ENCODE data around the gene TMEM184A.
"Not testable (repeated sequence)": the region's sequence is repeated elsewhere in the genome, so short reads cannot be mapped to it uniquely, and the experiment has no call there.

TMEM184A gene

DNA sequence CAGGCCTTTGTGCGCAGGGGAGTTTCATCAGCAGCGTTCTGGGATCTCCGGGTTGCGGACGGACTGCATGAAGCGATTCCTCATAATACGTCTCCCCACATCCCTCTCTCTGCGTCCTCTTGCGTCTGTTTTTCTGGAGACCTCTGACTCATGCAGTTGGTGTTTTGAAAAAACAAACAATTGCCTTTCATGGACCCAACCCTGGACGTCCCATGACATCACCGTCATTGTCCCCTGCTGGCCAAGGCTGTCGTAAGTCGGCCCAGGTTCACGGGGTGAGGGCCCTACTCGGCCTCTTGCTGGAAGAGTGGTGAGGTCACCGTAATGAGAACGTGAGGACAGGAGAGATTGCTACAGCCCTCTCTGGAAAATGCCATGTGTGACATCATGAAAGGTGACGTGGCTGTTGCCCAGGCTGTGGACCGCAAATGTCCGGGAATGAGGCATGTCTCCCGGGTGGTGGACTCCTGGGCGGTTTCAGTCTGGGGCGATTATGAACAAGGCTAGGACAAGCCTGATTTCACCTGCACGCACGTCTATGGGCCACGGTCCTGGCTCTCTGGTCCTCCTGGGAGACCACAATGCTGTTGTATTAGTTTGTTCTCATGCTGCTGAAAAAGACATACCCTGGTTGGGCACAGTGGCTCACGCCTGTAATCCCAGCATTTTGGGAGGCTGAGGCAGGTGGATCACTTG is 35.3 kb downstream of the TMEM184A start:
- DNase-seq, result no peak

DNA sequence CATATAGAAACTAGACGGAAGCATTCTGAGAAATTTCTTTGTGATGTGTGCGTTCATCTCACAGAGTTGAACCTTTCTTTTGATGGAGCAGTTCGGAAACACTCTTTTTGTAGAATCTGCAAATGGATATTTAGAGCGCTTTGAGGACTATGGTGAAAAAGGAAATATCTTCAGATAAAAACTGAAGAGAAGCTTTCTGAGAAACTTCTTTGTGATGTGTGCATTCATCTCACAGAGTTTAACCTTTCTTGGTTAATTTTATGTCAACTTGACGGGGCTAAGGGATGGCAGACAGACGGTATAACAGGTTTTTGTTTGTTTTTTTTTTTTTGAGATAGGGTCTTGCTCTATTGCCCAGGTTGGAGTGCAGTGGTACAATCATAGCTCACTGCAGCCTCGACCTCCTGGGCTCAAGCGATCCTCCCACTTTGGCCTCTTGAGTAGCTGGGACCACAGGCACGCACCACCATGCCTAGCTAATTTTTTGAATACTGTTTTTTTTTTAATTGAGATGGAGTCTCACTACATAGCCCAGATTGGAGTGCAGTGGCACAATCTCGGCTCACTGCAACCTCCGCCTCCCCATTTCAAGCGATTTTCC is 36.6 kb downstream of the TMEM184A start:
- not testable (repeated sequence) for DNase-seq

DNA sequence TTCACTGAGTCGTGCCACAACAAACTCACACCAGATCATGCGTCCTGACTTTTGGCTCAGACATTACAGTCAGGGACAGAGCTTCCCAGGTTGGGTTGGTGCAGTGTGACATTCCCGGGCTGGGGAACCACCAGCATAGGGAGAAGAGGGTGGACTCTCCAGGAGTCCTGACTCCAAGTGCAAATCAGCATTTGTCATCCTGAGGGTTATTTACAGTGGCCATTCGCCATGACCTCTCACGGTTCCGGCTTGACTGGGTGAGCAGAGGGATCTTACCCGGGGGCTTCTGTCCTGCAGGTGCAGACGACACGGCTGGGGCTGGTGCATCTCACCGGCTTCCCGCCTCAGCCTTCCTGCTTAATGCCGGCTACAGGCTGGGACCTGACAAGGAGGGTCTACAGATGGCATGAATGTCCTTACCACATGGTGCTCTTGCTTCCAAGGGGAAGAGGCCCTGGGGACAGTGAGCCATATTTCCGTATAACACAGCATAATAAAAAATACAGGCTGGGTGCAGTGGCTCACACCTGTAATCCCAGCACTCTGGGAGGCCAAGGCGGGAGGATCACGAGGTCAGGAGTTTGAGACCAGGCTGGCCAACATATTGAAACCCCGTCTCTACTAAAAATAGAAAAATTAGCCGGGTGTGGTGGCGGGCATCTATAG is 39.3 kb downstream of the TMEM184A start:
- no peak for DNase-seq

DNA sequence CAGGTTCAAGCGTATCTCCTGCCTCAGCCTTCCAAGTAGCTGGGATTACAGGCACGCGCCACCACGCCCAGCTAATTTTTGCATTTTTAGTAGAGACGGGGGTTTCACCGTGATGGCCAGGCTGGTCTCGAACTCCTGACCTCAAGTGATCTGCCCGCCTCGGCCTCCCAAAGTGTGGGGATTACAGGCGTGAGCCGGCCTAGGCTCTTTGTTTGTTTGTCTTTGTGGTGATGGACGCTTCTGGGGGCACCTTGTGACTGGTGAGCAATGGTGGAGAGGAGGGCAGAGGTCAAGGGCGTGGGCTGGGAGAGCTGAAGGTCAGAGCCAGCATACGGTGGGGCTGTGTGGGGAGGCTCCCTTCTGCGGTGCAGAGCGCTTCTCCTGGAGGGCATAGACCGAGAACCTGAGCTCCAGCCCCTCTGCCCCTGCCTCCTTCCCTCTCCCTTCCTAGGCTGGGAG is 40.5 kb downstream of the TMEM184A start:
- not testable (repeated sequence) for DNase-seq

DNA sequence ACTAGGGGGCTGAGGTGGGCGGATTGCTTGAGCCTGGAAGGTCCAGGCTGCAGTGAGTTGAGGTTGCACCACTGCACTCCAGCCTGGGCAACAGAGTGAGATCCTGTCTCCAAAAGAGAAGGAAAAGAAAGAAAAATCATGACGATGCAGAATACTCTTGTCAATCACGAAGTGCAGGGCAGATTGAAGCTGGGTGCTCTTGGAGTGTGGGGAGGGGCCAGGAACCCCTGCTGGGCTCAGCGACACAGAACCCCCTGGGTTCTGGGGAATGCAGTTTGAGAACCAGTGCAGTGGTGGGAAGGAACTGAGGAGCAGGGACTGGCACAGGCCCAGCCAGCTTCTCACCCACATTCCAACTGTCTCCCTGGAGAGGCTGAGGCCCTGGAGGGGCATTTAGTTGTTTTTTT is 41.0 kb downstream of the TMEM184A start:
- DNase-seq, result no peak

DNA sequence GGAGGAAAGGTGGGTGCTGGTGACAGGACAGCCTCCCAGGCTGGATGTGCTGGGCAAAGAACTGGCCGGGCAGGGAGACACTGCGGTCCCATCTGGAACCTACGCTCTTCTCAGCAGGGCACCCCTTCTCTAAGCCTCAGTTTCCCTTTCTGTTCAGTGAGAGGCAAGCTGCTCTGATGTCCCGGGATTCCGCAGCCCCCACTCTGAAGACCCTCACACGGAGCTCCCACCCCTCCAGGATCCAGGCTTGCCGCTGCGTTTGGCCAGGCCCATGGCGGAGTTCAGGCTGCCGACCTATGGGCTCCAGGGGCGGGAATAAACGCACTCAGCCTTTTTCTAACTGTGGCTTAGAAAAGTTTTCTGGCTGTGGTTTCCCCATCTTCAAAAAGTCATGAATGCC is 41.6 kb downstream of the TMEM184A start:
- no peak for DNase-seq

DNA sequence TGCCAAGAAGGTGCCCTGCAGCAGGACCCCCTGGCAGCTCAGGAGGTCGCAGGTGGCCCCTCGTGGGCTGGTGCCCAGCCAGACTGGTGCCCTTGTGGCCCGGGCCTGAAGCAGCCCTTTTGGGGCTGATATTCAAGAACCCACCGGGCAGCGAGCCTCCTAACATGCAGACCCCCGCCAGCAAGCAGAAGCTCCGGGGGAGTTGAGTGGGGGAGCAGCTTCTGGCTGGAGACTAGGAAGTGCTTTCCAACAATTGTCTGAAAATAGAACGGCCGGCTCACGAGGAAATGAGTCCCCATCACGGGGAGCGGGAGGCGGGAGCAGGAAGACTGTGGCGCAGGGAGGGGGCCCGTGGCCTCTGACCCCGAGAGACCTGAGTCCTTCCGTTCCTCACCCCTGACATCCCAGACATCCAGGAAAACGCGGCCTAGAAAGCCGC is 42.3 kb downstream of the TMEM184A start:
- DNase-seq, result no peak

DNA sequence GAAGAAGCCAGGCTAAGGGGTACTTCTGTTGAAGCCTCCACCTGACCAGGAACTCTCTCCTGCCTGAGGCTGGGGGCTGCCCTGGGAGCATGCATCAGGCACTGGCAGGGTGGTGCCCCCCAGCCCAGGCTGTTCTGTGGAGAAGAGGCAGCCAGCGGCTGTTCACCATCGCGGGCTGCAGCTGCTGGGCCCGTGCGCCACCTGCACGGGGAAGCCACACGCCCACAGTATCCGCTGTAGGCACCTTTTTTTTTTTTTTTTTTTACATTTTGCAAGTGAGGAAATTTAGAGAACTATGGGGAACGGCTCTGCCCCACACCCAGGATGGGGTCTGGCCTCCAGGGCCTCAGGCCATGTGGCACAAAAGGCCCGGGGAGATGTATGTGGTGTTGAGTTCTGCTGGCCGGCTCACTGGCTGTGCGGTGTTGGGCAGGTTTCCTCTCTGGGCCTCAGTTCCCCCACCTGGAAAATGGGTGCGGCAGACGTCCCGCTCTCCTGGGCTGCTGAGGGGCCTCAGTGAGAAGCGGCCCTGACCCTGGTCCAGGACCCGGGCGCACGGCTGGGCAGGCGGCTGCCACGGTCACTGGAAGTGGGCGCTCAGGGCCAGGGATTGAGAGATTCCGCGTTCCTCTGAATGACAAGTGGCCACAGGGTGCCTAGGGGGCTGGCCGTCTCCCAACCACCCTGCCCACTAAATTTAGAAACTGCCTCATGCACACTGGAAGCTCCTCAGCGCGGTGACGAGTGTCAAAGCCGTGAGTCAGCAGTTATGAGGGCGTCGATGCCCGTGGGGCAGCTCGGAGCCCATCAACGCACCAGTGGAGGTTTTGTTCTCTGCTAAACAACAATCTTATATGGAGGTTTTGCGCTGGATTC is 43.0 kb downstream of the TMEM184A start:
- DNase-seq, result no peak

DNA sequence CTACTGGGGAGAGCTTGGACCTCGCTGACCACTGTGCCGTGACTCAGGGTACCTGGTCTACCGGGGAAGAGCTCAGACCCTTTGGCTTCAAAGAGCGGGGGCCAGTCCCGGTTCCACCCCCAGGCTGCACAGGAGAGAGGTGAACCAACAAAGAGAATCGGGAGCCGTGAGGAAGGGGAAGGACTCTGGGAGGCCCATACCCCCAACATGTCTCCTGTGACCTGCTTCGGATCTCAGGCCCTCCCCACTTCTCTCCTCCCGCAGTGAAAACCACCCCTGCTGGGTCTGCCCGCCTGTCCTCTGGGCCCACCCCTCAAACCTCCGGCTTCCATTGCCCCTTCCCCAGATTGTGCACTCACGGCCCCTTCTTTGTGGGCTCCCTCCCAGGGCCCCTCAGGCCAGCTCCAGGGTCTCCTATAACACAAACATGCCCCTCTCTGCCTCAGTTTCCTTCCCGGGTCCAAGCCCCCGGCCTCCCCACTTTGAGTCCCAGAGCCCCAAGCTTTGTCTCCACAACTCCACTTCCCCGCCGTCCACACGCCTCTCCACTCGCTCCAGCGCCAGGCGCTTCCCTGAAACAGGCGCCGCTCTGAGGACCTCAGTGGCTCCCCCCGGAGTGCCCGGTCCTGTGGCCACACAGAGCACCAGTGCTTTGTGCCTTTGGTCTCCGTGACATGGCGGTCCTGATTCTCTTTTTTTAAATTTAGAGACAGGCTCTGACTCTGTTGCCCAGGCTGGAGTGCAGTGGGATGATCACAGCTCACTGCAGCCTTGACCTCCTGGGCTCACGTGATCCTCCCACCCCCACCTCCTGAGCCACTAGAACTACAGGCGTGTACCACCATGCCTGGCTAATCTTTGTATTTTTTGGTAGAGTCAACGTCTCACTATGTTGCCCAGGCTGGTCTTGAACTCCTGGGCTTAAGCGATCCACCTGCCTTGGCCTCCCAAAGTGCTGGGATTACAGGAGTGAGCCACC is 44.3 kb downstream of the TMEM184A start:
- DNase-seq, result no peak

DNA sequence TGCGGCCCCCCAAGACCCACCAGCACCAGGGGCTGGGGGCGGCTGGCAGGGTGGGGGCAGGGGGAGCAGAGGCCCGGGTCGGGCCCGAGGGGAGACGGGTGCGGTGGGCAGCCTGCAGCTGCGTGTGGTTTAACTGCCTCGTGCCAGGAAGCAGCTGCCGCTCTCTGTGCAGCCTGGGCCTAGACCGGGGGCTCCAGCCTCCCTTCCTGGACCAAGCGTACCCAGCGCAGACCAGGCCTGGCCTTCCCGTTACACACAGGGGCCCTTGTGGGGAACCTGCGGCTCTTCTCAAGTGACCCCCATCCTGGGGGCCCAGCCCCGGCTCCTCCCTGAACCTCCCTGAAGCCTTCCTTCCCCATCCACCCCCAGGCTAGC is 45.2 kb downstream of the TMEM184A start:
- DNase-seq, result no peak

DNA sequence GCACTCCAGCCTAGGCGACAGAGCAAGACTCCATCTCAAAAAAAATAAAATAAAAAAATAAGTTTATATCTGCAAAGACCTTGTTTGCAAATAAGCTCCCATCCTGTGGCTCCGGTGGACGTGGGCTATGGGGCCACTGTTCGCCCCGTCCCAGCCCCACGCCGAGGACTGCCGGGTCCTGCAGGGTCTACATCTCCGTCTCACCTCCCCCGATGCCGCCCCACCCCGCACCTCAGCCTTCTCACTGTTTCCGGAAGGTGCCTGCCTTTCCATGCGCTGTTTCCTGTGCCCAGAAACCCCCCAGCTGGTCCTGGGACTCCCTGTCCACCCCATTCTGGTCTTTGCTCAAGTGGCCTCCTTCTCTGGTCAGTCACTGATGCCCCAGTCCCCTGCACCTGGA is 46.8 kb downstream of the TMEM184A start:
- DNase-seq, result no peak

DNA sequence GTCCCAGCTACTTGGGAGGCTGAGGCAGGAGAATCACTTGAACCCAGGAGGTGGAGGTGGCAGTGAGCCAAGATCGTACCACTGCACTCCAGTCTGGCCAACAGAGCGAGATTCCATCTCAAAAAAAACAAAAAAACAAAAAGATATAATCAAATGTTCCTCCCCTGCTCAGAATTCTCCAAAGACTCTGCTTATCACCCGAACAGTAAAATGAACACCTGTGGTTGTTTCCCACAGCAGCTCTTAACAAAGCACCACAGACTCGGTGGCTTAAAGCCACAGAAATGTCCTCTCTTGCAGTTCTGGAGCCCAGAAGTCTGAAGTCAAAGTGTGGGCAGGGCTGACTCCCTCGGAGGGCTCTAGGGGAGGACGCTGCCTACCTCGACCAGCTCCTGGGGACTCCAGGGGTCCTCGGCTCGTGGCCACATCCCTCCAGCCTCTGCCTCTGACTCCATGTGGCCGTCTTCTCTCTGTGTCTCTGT is 47.7 kb downstream of the TMEM184A start:
- DNase-seq, result no peak

DNA sequence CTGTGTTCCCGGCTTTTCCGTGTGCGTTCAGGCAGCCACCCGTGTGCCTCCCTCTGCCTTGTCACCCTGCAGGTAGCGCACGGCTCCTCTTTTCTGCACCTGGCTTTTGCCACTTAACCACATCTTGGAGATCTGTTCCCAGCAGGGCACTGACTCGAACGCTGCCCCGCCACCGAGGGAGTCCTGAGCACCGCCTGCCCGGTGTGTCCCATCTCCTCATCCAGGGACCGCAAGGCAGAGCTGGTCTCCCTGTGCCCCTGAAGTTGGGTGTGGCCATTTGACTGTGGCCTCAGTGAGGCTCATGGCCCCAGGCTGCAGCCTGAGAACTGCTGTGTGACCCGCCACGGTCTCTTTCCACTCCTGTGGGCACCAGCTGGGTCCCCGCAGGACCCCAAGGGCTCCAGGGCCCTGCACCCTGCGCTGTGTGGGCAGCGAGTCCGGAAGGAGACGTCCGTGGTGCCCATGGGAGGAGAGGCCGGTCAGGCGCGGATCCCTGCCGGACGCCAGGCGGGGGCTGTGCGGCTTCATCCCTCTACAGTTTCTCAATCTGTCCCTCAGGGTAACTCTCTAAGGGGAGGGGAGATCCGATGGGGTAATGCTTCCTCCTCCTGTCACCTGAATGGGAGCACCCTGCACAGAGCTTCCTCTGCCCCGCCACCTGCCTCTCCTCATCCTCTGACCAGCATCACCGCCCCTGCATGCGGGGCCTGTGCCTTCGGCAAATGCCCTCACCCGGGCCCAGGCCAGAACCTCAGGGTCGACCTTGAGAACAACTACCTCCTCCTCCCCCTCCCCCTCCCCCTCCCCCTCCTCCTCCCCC is 50.1 kb downstream of the TMEM184A start:
- no peak for DNase-seq

DNA sequence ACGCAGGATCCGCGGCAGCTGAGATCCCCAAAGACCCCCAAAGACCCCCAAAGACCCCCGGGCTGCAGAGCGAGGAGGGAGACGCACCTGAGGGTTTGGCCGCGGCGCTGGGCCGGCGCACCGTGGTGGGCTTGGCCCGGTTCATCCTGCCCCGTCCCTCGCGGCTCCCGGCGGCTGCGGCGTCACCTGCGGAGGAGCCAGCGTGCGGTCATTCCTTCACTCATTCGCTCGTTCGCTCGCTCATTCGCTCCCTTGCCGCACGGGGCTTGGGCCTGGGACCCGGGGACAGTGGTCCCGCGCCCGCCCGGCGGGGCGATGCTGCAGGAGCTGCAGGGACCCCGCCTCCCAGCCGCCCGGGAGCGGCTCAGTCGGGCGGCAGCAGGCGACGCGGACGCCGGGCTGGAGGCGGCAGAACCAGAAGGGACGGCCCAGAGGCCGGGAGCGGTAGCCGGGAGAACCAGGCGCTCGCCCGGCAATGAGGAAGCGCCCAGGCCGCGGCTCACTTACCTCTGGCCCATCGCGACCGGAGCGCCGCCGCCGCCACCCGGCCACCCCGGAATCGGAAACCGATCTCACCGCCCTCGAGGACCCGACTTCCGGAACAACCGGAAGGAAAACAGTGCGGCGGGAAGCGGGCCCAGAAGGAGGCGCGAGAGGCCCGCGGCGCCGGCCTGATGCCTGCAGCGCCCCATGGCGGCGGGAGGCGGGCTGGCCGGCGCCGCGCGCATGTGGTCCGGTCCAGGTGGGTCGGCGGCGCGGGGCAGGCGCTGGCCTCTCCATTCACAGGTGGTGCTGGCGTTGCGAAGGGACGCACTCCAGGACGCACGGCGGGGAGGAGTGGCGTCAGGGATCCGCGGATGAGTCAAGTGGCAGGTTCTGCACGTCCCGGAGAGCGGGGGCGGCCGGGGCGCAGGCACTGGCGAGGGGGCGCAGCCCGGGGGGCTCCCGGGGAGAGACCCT is 51.9 kb downstream of the TMEM184A start, which contains the start of gene INTS1:
Gene INTS1 (minus strand): TSS at position 574 of the 960 bp plus-strand sequence. CDS start 429 bp downstream, at position 145.
- DNase-seq, result peak; percentile 81

DNA sequence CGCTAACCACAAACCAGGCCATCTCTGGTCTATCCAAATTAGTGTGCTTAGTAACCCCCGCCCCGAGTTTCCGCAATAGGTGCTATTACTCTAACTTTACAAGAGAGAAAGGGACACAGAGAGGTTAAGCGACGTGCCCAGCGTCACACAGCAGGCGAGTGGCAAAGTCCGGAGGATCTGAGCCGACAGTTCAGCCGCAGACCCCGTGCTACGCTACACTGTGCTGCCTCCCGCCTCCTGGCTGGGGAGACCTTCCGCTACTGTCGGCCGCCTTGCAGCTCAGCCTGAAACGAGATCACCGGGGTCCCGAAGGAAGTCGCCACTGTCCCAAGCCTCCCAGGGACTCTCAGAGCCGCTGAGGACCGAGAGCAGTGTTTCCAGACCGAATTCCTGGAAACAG is 52.6 kb downstream of the TMEM184A start:
- no peak for DNase-seq

DNA sequence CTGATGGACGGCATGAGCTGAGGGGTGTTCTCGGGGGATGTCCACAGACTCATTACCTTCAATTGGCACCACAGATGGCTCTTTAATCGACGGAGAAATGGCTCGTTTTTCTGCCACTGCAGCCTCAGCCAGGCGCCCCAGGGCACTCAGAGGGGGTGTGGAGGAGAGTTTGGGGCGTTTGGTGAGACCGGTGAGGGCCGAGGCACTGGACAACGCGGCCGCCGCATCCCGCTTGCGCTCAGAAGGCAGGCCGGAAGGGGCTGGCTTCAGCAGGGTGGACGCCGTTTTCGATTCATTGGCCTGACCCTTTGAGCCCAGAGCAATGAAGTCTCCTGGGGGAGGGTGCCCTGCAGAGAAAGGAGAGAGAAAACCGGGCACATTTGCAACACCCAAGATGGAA is 53.2 kb downstream of the TMEM184A start:
- DNase-seq, result no peak

DNA sequence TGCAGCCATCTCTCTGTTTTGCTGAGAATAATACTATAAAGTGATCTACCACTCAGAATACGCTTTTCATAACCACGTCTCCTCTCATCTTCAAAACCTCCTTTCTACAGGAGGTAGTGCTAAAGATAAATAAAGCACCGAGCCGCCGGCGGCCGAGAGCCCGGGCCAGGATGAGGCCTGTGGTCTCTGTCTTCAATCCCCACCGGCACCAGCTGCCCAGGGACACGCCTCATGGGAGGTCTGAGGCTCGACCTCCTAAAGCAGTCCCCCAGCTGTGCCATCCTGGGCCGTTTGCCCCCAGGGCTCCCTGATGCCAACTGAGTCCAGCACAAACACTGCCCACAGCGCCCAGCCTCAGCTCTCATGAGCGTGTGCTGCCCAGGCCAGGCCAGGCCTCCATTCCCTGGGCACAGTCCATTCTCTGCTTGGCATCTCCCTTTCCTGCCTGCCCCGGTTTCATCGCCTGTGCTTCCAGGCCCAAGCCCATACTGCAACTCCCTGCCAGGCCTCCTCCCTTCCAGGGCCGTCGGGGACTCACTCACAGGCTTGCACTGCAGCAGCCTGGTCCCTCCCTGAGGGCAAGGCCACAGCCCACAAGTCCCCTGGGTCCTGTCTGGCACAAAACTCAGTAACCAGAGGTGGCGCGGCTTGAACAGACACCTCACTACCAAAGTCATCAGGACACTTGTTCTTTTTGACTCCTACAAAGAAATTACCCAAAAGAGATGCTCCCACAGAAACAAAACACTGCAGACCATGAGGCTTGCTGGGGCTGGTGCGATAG is 54.3 kb downstream of the TMEM184A start:
- no peak for DNase-seq

DNA sequence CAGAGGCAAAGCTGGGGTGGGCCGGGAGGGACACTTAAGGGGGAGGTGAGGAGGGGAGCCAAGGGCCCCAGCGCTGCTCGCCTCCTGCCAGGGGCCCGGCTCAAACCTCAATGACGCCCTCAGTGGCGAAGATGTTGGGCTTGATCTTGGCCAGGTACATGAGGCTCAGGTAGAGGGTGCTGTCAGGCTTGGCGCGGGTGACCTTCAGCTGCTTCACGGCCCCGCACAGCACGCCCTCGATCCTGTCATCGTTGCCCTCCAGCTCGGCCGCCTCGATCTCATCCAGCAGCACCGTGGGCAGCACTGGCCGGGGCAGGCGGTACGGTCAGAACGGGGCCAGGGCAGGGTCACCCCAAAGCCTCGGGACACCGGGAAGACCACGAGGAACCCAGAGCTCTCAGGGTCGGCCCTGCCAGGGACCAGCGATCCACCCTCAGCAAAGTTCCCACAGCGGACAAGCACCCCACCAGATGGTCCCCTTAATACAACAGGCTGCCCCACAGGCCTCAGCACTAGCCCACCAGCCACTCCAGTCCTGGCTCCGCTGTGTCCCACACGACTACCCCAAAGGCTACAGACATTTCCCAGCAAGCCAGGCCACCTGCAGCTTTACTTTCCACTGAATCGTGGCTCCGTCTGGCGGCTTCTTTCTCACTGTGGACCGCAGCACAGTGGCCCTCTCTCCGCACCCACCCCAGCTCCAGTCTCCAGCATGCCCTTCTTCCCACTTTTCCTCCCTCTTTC is 55.8 kb downstream of the TMEM184A start:
- DNase-seq, result no peak
